SU-DHL-6 (cell line): ENCODE results near the gene KCNG1.

ENCODE experiments used
- H2AFZ ChIP-seq: fragments of 200-600 bp; sonication (generic); 2 replicates; pipeline ENCODE4 v1.6.1; 2014; ENCODE audit warnings: low read depth, mild to moderate bottlenecking, moderate library complexity, mixed read lengths, antibody characterized with exemption, low read length; ENCODE audit not compliant: severe bottlenecking
- H3F3A ChIP-seq: fragments of 200-600 bp; shearing (Covaris generic); 2 replicates; pipeline ENCODE4 v1.6.0; 2016; ENCODE audit warnings: antibody characterized with exemption, mild to moderate bottlenecking; ENCODE audit not compliant: insufficient read depth
- H3K27ac ChIP-seq: fragments of 200-600 bp; sonication (generic); 2 replicates; pipeline ENCODE4 v1.5.1; 2016; ENCODE audit warnings: low read depth, mild to moderate bottlenecking, low read length, moderate library complexity, mixed read lengths
- H3K27me3 ChIP-seq: fragments of 200-600 bp; sonication (generic), shearing (Covaris generic); 2 replicates; pipeline ENCODE4 v1.6.0; 2014; ENCODE audit warnings: mild to moderate bottlenecking, low read length
- H3K36me3 ChIP-seq: fragments of 200-600 bp; sonication (generic); 2 replicates; pipeline ENCODE4 v1.6.1; 2014; ENCODE audit warnings: mild to moderate bottlenecking, low read length, mixed read lengths
- H3K4me2 ChIP-seq: fragments of 300-600, 200-600 bp; shearing (Covaris generic), sonication (generic); 2 replicates; pipeline ENCODE4 v1.6.0; 2014; ENCODE audit warnings: low read length, low read depth, mild to moderate bottlenecking; ENCODE audit not compliant: poor library complexity, severe bottlenecking
- H3K4me3 ChIP-seq: fragments of 200-600 bp; sonication (generic); 2 replicates; pipeline ENCODE4 v1.5.1; 2014; ENCODE audit warnings: antibody characterized with exemption, low read length, mild to moderate bottlenecking, mixed read lengths; ENCODE audit not compliant: insufficient read depth, poor library complexity, severe bottlenecking
- H3K79me2 ChIP-seq: fragments of 200-600 bp; sonication (generic); 2 replicates; pipeline ENCODE4 v1.6.1; 2014; ENCODE audit warnings: mild to moderate bottlenecking, low read length, moderate library complexity; ENCODE audit not compliant: insufficient read depth
- H3K9ac ChIP-seq: fragments of 200-600 bp; sonication (generic); 2 replicates; pipeline ENCODE4 v1.7.0; 2014; ENCODE audit warnings: mild to moderate bottlenecking, low read length
- H3K9me2 ChIP-seq: fragments of 200-600 bp; sonication (generic); replicated peaks from 2 replicates; pipeline ENCODE4 v1.6.1; 2014; ENCODE audit warnings: low read length; ENCODE audit not compliant: insufficient read depth
- H3K9me3 ChIP-seq: fragments of 200-600 bp; sonication (generic); 2 replicates; pipeline ENCODE4 v1.6.1; 2014; ENCODE audit warnings: low read length, mixed read lengths; ENCODE audit not compliant: insufficient read depth
- H4K20me1 ChIP-seq: fragments of 200-600 bp; sonication (generic); 2 replicates; pipeline ENCODE4 v1.6.1; 2014; ENCODE audit warnings: low read depth, mild to moderate bottlenecking, antibody characterized with exemption, low read length, moderate library complexity, mixed read lengths
- EZH2phosphoT487 ChIP-seq: fragments of 200-600 bp; sonication (generic), shearing (Covaris generic); conservative IDR thresholded peaks from 2 replicates; pipeline ENCODE4 v1.6.1; 2018; ENCODE audit warnings: mild to moderate bottlenecking, antibody characterized with exemption, low read length, moderate library complexity, mixed read lengths
- TF ChIP-seq, protein P1 (sequence below): fragments of 200-600 bp; sonication (generic); IDR thresholded peaks from one replicate; pipeline ENCODE4 v1.5.1; 2017; ENCODE audit warnings: antibody characterized with exemption, mild to moderate bottlenecking, low read length, moderate library complexity; ENCODE audit not compliant: insufficient read depth, poor library complexity, severe bottlenecking

KCNG1 gene

DNA sequence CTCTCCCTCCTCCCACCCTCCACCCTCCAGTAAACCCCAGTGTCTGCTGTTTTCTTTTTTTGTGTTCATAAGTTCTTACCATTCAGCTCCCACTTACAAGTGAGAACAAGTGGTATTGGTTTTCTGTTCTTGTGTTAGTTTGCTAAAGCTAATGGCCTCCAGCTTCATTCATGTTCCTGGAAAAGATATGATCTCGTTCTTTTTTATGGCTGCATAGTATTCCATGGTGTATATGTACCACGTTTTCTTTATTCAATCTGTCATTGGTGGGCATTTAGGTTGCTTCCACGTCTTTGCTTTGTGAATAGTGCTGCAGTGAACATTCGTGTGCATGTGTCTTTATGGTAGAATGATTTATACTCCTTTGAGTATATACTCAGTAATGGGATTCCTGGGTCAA is 42.7 kb upstream of the KCNG1 start:
- no peak overlapping the region for H2AFZ ChIP-seq
- TF ChIP-seq EZH2phosphoT487 = no peak
- TF ChIP-seq, protein P1, sequence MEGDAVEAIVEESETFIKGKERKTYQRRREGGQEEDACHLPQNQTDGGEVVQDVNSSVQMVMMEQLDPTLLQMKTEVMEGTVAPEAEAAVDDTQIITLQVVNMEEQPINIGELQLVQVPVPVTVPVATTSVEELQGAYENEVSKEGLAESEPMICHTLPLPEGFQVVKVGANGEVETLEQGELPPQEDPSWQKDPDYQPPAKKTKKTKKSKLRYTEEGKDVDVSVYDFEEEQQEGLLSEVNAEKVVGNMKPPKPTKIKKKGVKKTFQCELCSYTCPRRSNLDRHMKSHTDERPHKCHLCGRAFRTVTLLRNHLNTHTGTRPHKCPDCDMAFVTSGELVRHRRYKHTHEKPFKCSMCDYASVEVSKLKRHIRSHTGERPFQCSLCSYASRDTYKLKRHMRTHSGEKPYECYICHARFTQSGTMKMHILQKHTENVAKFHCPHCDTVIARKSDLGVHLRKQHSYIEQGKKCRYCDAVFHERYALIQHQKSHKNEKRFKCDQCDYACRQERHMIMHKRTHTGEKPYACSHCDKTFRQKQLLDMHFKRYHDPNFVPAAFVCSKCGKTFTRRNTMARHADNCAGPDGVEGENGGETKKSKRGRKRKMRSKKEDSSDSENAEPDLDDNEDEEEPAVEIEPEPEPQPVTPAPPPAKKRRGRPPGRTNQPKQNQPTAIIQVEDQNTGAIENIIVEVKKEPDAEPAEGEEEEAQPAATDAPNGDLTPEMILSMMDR = no peak

DNA sequence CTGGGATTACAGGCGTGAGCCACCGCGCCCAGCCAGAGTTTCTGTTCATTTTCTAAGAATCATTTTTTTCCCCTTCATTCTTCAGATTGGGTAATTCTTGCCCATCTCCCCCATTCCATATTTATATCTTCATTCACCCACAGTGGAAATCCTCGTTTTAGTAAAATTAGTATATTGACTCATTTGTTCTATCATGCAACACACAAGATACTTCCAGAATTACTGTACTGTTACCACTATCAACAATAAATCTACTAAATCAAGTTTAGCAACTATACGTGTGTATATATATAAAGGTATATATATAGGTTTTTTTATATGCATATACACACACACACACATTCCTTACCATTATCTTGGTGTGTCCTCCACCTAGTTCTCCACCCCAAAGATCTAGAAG is 41.2 kb upstream of the KCNG1 start:
- no peak overlapping the region for H3K9ac ChIP-seq
- no peak overlapping the region for H3K27ac ChIP-seq
- TF ChIP-seq, protein P1 = no peak
- no peak for TF ChIP-seq EZH2phosphoT487
- H4K20me1 ChIP-seq = no peaks in the 10 kb centered on the region
- no peaks in the 10 kb centered on the region for H3K27me3 ChIP-seq
- no peaks in the 10 kb centered on the region for H3F3A ChIP-seq
- H3K36me3 ChIP-seq = no peaks in the 10 kb centered on the region
- H3K9me2 ChIP-seq = no peaks in the 10 kb centered on the region
- no peak overlapping the region for H2AFZ ChIP-seq
- no peak overlapping the region for H3K4me3 ChIP-seq
- H3K4me2 ChIP-seq = no peak overlapping the region
- H3K9me3 ChIP-seq = no peaks in the 10 kb centered on the region
- no peaks in the 10 kb centered on the region for H3K79me2 ChIP-seq

More for the DNA sequence above, 42.7 kb upstream of the KCNG1 start:
- H3K9me3 ChIP-seq = no peaks in the 10 kb centered on the region
- H3K79me2 ChIP-seq = no peaks in the 10 kb centered on the region
- H3K9me2 ChIP-seq = no peaks in the 10 kb centered on the region
- H3K4me2 ChIP-seq = no peak overlapping the region
- H3K9ac ChIP-seq = no peak overlapping the region
- no peak overlapping the region for H3K4me3 ChIP-seq
- H3K36me3 ChIP-seq = no peaks in the 10 kb centered on the region
- H3K27ac ChIP-seq = no peak overlapping the region
- H3F3A ChIP-seq = no peaks in the 10 kb centered on the region
- no peaks in the 10 kb centered on the region for H3K27me3 ChIP-seq
- no peaks in the 10 kb centered on the region for H4K20me1 ChIP-seq

DNA sequence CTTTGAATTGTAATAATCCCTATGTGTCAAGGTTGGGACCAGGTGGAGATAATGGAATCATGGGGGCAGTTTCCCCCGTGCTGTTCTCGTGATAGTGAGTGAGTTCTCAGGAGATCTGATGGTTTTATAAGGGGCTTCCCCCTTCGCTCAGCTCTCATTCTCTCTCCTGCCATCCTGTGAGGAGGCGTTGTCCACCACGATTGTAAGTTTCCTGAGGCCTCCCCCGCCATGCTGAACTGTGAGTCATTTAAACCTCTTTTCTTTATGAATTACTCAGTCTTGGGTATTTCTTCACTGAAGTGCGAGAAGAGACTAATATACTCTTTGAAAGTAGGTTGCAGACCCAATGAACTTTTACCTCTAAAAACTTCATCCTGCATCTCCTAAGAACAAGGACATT is 39.2 kb upstream of the KCNG1 start:
- Histone ChIP-seq H3K9me2 (no peaks in the 10 kb centered on the region), H4K20me1 (no peaks in the 10 kb centered on the region)
- TF ChIP-seq, protein P1 = no peak
- no peak for TF ChIP-seq EZH2phosphoT487

More for the DNA sequence above, 39.2 kb upstream of the KCNG1 start:
- no peaks in the 10 kb centered on the region for H3K27me3 ChIP-seq
- H3K27ac ChIP-seq = no peak overlapping the region
- no peaks in the 10 kb centered on the region for H3K36me3 ChIP-seq
- no peaks in the 10 kb centered on the region for H3K9me3 ChIP-seq
- no peak overlapping the region for H3K4me2 ChIP-seq
- H3K4me3 ChIP-seq = no peak overlapping the region
- H3F3A ChIP-seq = no peaks in the 10 kb centered on the region
- H3K79me2 ChIP-seq = no peaks in the 10 kb centered on the region
- no peak overlapping the region for H2AFZ ChIP-seq
- no peak overlapping the region for H3K9ac ChIP-seq
